Subcutaneous abdominal adipose tissue (tissue), 5 donors: ENCODE results near the gene DCAF16.
A peak's percentile ranks its signal among the peaks of the same experiment; 100 is the strongest.

Source experiments
- H3K27ac ChIP-seq: one replicate; pipeline ENCODE4 v1.7.0; 2013; ENCODE audit warnings: low read depth, mild to moderate bottlenecking, inconsistent platforms, low read length, moderate library complexity
- H3K27me3 ChIP-seq, 5 donors: one replicate each; pipeline ENCODE4 v1.7.0; 2013; ENCODE audit warnings: low read length in 5 of 5, inconsistent platforms in 1 of 5; ENCODE audit not compliant: control insufficient read depth in 5 of 5, insufficient read depth in 4 of 5
- H3K36me3 ChIP-seq, 5 donors: one replicate each; pipeline ENCODE4 v1.7.0; 2013; ENCODE audit warnings: low read length in 5 of 5; ENCODE audit not compliant: control insufficient read depth in 5 of 5, insufficient read depth in 5 of 5
- H3K4me1 ChIP-seq, 5 donors: one replicate each; pipeline ENCODE4 v1.7.0; 2013; ENCODE audit warnings: low read length in 5 of 5, mild to moderate bottlenecking in 3 of 5, moderate library complexity in 1 of 5; ENCODE audit not compliant: control insufficient read depth in 5 of 5, insufficient read depth in 5 of 5
- H3K4me3 ChIP-seq, 5 donors: one replicate each; pipeline ENCODE4 v1.7.0; 2013; ENCODE audit warnings: low read length in 5 of 5, low read depth in 1 of 5
- H3K9ac ChIP-seq, 5 donors: one replicate each; pipeline ENCODE4 v1.7.0; 2013; ENCODE audit warnings: low read length in 5 of 5, mild to moderate bottlenecking in 4 of 5, moderate library complexity in 3 of 5
- H3K9me3 ChIP-seq, 5 donors: one replicate each; pipeline ENCODE4 v1.7.0; 2013; ENCODE audit warnings: low read length in 5 of 5; ENCODE audit not compliant: control insufficient read depth in 5 of 5
- donor health status: healthy.
- donor health status: healthy.
- donor health status: healthy.
- donor health status: healthy.
- donor health status: healthy.

Gene DCAF16

GRCh38 chr4:17812801-17813200, 2.2 kb upstream of the DCAF16 start:
- Histone ChIP-seq H3K9me3 (no peaks in the 10 kb centered on the region), H3K9ac (no peak overlapping the region), H3K27ac (no peak overlapping the region), H3K36me3 (no peaks in the 10 kb centered on the region), H3K4me1 (peaks cover 2 to 31% (median 29%) of the 10 kb centered on the region in 5 donors), H3K4me3 (no peak overlapping the region), H3K27me3 (no peaks in the 10 kb centered on the region)

DNA sequence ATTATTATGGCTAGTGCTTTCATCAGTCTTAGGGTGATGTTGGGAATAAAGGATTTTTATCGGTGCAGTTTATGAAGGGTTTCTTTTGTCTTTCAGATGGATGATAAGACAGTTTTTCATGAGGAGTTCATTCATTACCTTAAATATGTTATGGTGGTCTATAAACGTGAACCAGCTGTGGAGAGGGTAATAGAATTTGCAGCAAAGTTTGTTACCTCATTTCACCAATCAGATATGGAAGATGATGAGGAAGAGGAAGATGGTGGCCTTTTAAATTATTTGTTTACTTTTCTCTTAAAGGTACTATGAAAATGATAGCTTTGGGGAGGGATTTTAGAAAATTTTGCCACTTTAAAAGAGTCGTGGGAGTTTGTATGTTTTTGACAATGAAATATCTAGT, 1.6 kb upstream of the DCAF16 start:
- Histone ChIP-seq H3K4me1 (peaks cover 2 to 38% (median 36%) of the 10 kb centered on the region in 5 donors), H3K27me3 (no peaks in the 10 kb centered on the region), H3K27ac (no peak overlapping the region), H3K4me3 (no peak overlapping the region), H3K9ac (no peak overlapping the region), H3K36me3 (no peaks in the 10 kb centered on the region), H3K9me3 (no peaks in the 10 kb centered on the region)

DNA sequence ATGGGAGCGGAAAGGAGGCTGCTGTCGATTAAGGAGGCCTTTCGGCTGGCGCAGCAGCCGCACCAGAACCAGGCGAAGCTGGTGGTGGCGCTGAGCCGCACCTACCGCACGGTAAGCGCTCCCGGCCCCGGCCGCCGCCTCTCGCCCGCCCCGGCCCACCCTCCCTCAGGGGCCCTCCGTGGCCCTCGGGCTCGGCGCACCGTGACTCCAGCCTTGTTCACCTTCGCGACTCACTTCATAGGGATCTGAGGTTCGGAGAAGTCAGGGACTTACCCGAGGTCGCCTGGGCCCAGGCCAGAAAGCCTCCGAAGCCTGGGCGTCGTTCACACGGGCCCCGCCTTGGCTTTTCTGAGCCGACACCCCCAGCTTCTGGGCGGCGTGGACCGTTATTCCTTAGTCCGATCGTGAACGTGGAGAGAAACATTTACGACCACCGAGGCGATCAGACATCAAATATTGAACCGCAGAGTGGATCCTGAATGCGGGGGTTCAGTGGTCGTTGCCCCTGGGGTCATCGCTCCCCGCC, 584 bp upstream of the DCAF16 start:
- Histone ChIP-seq H3K27me3 (no peaks in the 10 kb centered on the region), H3K27ac (peak overlapping the region; percentile 91), H3K4me1 (peaks cover 2 to 45% (median 37%) of the 10 kb centered on the region in 5 donors), H3K9ac (peak overlapping the region in 4 of 5 donors; percentile 2 to 98 (median 76)), H3K4me3 (peak overlapping the region; percentile 36 to 94 (median 76)), H3K36me3 (no peaks in the 10 kb centered on the region), H3K9me3 (no peaks in the 10 kb centered on the region)

DNA sequence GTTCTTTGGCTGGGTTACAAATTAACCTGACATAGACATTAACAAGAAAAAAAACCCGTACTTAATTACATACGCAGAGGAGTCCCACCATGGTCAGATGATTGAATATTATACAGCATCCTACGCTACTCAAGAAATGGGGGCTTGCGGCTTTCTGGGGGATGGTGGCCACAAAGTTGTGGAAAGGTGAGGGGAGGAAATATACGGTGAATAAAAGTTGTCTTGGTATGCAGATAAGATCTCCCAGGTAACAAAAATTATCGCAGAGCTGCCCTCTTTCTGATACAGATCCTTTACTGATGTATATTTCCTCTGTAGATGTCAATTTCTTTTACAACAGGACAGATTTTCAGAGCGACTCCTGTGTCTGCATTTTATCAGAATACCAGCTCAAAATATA, 890 bp downstream of the DCAF16 start:
- no peaks in the 10 kb centered on the region for H3K9me3 ChIP-seq
- H3K27ac ChIP-seq, result peak overlapping the region; percentile 91
- peaks cover 0 to 3% (median under 1%) of the 10 kb centered on the region in 5 donors for H3K36me3 ChIP-seq
- H3K4me3 ChIP-seq, result peak overlapping the region; percentile 76 to 94 (median 89)
- peaks cover 2 to 45% (median 37%) of the 10 kb centered on the region in 5 donors for H3K4me1 ChIP-seq
- H3K27me3 ChIP-seq, result no peaks in the 10 kb centered on the region
- H3K9ac ChIP-seq, result peak overlapping the region; percentile 42 to 99 (median 96)

- Histone ChIP-seq H3K36me3 (peaks cover 17 to 25% (median 21%) of the 10 kb centered on the region in 5 donors), H3K9ac (peak overlapping the region in 4 of 5 donors; percentile 1 to 57 (median 46)), H3K4me1 (peaks cover 2 to 45% (median 37%) of the 10 kb centered on the region in 5 donors), H3K9me3 (no peaks in the 10 kb centered on the region), H3K27me3 (no peaks in the 10 kb centered on the region), H3K4me3 (peak overlapping the region in 4 of 5 donors; percentile 5 to 46 (median 34)), H3K27ac (no peak overlapping the region)
Observed at GRCh38 chr4:17807446-17807845, 3.1 kb downstream of the DCAF16 start.

DNA sequence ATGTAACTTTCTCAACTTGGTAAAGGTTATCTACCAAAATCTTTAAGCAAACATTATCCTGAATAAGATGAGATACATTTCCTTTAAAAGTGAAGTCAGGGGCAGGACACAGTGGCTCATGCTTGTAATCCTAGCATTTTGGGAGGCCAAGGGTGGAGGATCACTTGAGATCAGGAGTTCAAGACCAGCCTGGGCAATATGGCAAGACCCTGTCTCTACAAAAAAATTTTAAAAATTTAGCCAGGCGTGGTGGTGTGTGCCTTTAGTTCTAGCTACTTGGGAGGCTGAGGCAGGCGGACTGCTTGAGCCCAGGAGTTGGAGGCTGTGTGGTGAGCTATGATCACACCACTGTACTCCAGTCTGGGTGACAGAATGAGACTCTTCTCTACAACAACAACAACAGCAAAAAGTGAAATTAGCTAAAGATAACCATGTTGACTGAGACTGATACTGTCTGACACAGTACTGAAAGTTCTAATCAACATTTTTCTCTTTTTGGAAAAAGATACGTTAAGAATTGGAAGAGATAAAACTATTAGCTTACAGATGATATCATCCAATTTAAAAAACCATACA, 4.9 kb downstream of the DCAF16 start:
- Histone ChIP-seq H3K9me3 (no peaks in the 10 kb centered on the region), H3K27me3 (no peaks in the 10 kb centered on the region), H3K4me1 (peaks cover 2 to 38% (median 33%) of the 10 kb centered on the region in 5 donors), H3K36me3 (peaks cover 17 to 29% (median 24%) of the 10 kb centered on the region in 5 donors), H3K27ac (no peak overlapping the region), H3K9ac (no peak overlapping the region), H3K4me3 (no peak overlapping the region)

DNA sequence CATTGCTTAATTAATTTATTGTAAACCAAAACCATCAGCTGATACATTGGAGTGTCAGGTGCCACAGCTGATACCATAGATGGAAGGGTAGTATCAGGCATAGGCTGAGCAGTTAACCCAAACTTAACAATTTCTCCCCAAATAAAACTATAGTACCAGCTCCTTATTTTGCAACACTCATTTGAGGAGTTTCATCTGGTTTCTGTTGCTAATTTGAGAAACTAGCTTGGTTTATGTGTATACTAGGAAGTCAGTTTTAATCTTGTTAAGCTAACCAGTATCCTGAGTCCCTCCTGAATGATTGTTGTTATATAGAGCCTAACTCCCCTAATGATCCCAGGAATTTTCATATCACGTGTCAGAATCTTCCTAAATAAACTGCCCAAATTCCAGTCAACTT, 12.7 kb downstream of the DCAF16 start:
- H3K9ac ChIP-seq, result no peak overlapping the region
- H3K27me3 ChIP-seq, result no peaks in the 10 kb centered on the region
- H3K27ac ChIP-seq, result no peak overlapping the region
- H3K9me3 ChIP-seq, result no peaks in the 10 kb centered on the region
- H3K4me1 ChIP-seq, result no peaks in the 10 kb centered on the region
- peaks cover 2 to 19% (median 9%) of the 10 kb centered on the region in 5 donors for H3K36me3 ChIP-seq
- no peak overlapping the region for H3K4me3 ChIP-seq

DNA sequence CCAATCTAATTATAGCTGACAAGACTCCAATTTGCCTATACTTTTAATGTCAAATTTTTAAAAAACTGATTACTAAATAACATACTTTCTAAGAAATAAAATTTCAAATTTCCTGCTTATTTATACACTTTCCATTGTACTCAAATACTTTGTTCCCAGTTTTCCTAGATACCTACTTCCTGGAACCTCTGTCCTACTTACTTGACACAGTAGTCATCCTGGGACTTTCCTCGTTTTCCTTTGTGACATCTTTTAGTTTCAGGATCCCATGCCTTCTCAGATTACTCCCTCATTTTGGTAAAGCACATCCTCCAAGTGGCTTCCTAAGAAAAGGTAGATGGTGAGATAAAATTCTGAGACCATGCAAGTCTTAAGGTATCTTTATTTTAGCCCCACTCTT, 15.8 kb downstream of the DCAF16 start:
- Histone ChIP-seq H3K9ac (no peak overlapping the region), H3K27ac (no peak overlapping the region), H3K4me3 (no peak overlapping the region)

GRCh38 chr4:17788956-17789355, 21.6 kb downstream of the DCAF16 start:
- no peak overlapping the region for H3K4me3 ChIP-seq
- H3K9me3 ChIP-seq, result no peaks in the 10 kb centered on the region
- H3K4me1 ChIP-seq, result no peaks in the 10 kb centered on the region
- H3K36me3 ChIP-seq, result no peaks in the 10 kb centered on the region
- no peaks in the 10 kb centered on the region for H3K27me3 ChIP-seq
- H3K27ac ChIP-seq, result no peak overlapping the region
- H3K9ac ChIP-seq, result no peak overlapping the region

More for the DNA sequence above, 15.8 kb downstream of the DCAF16 start:
- H3K4me1 ChIP-seq, result no peaks in the 10 kb centered on the region
- H3K36me3 ChIP-seq, result peaks cover 0 to 8% (median 4%) of the 10 kb centered on the region in 5 donors
- no peaks in the 10 kb centered on the region for H3K27me3 ChIP-seq
- H3K9me3 ChIP-seq, result no peaks in the 10 kb centered on the region

- H3K9me3 ChIP-seq, result no peaks in the 10 kb centered on the region
- no peak overlapping the region for H3K27ac ChIP-seq
- H3K27me3 ChIP-seq, result no peaks in the 10 kb centered on the region
- H3K4me3 ChIP-seq, result no peak overlapping the region
- no peak overlapping the region for H3K9ac ChIP-seq
- H3K36me3 ChIP-seq, result no peaks in the 10 kb centered on the region
- H3K4me1 ChIP-seq, result no peaks in the 10 kb centered on the region
Observed at GRCh38 chr4:17787315-17787714, 23.2 kb downstream of the DCAF16 start.
